Esophagus muscularis mucosa (tissue), 4 donors: ENCODE measurements around the gene PHF2.

Experiments used
- CTCF ChIP-seq, 3 experiments: fragments of 200-600 bp in 2 of 3; fragments of 450-650 bp in 1 of 3; sonication (generic) in 2 of 3; IDR thresholded peaks; one replicate each; pipeline ENCODE4 v1.5.1; 2017 to 2019; ENCODE audit warnings: antibody characterized with exemption in 3 of 3, mild to moderate bottlenecking in 2 of 3, moderate library complexity in 1 of 3
- EP300 ChIP-seq: sonication (generic); formaldehyde crosslinking; IDR thresholded peaks from one replicate; pipeline ENCODE4 v1.6.1; 2017; ENCODE audit warnings: antibody characterized with exemption
- POLR2AphosphoS5 ChIP-seq, 2 donors: sonication (generic); formaldehyde crosslinking; IDR thresholded peaks; one replicate each; pipeline ENCODE4 v1.6.1; 2017; ENCODE audit warnings: antibody characterized with exemption in 2 of 2

GRCh38 chr9:93724852-93725251, 148.5 kb downstream of the PHF2 start:
- TF ChIP-seq POLR2AphosphoS5 (IDR thresholded peaks at IDR 0.05) (no peak), CTCF (IDR thresholded peaks at IDR 0.05) (no peak), EP300 (no peak)
